ENCODE data around the gene MYL6.
A peak's percentile ranks its signal among the peaks of the same experiment; 100 is the strongest.
"Not testable (repeated sequence)": the region's sequence is repeated elsewhere in the genome, so short reads cannot be mapped to it uniquely, and the experiment has no call there.

The MYL6 gene

DNA sequence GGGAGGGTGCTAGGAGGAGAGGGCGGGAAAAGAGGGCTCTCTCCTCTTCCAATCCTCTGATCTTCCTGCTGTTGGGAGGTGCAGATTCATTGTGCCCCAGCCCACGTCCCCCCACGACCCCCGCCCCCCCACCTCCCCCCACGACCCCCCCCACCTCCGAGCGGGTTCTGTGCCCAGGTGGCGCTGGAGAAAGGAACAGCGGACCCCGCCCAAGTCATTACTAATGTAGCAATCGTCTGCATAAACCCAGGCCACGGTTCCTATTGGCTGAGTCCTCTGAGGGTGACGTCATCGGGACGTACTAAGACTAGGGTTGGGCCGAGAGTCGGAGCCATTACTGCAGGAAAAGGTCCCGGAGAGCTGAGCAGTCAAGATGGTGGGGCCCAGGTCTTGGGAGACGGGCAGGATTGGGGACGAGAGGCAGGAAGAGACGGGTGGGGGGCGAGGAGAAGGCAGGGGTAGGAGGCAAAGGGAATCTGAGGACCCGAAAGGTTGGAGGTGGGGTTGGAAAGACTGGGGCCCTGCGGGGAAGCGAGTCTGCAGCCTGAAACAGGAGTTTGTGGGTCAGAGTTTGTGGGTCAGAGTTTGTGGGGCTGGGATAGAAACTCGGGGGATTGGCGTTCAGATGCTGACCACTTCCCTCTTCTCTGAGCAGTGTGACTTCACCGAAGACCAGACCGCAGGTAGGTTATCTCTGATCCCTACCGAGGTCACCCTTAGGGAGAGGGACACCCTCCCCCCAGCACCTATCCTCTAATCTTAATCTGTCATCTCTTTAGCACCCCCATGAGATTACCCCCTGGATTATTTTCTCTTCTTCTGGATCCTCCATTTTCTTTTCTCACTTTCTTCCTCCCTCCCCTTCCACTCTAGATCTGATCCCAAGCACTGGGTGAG lies at the start of gene MYL6:
Gene MYL6 (plus strand): TSS at position 331 of the 897 bp plus-strand sequence. CDS start 43 bp downstream, at position 374.
- DNase-seq, result peak; percentile 91
- in situ Hi-C loops (cut with MboI; ENCODE audit: low pct_unique_long_range_greater_than_20kb, low sequenced_read_pairs), result no loop called here

DNA sequence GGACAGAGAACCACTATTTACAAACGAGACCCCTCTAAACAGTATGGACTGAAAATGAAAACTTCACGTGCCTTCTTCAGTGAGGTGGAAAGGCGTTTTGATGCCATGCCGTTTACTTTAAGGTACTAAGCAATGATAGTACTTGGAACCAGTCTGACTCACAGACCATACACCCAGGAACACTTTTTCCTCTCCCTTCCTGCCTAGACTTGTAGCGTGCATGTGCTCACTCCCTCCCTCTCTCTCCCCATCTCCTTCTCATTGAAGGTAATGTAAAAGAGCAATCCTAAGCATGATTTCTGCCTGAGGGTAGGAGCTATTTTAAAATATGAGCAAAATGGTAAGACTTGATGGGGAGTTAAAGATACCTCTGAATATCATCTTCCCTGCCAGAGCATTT lies 47.6 kb upstream of the MYL6 start:
- no peak for DNase-seq
- in situ Hi-C loops (cut with MboI; ENCODE audit: low pct_unique_long_range_greater_than_20kb, low sequenced_read_pairs), result no loop called here

DNA sequence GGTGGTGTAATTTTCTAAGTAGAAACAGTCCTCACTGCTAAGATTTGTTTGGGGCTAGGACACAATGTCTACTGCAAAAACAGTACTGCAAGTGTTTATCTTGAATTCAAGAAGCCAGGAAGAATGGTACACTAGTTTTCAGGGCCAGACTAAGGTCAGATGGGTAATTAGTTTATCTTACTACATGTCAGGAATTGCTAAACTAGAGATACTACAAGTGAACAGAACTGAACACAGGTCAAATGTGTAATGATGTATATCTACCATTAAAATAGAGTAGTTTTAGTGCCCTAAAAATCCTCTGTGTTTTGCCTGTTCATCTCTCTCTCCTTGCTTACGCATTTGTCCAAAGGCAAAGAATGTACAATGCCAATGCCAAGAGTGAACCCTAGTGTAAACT lies 44.1 kb upstream of the MYL6 start:
- DNase-seq, result peak; percentile 20
- in situ Hi-C loops (cut with MboI; ENCODE audit: low pct_unique_long_range_greater_than_20kb, low sequenced_read_pairs), result no loop called here

DNA sequence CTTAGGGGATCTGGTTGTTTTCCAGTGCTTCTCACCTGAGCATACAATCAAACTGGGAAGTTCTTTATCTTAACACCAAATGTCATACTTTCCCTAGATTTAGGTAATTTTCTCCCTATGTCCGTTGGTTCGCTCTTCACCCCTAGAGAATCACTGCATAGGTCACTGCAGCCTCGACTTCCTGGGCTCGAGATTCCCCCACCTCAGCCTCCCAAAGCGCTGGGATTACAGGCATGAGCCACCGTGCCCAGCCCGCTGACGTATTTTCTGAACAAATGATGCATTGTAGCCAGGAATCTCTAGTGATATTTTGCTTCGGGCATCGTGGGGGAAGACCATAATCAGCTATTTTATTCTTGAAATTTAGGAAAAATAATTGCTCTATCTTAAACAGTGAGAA lies 42.8 kb upstream of the MYL6 start:
- DNase-seq, result no peak
- in situ Hi-C loops (cut with MboI; ENCODE audit: low pct_unique_long_range_greater_than_20kb, low sequenced_read_pairs), result no loop called here

DNA sequence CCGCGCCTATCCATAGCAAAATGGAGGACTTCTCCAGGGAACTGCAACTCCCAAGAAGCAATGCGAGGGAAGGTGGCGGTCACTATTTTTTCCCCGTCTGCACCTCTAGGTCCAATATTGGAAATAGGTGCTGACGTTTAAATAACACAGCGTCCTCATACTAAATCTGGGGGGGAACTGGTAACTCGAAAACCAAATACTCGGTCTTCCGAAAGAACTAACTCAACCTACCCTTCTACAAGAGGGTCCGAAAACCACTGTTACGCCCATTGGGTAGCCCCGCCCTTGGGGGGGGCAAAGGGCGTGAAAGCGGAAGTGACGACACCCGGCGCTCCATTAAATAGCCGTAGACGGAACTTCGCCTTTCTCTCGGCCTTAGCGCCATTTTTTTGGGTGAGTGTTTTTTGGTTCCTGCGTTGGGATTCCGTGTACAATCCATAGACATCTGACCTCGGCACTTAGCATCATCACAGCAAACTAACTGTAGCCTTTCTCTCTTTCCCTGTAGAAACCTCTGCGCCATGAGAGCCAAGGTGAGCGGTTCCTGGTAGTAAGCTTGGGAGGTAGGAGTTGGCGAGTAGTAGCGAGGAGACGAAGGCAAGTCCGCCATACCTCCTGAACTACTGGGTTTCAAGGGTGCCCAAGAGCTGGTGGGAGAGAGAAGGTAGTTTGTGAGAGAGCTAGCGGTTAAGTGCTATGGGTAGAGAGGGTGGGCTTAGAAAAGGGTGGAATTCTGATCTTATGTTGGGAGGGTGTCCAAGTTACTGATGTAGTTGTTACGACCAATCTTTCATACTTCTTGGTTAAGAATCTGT lies 41.7 kb upstream of the MYL6 start, which contains the start of gene RPL41:
Gene RPL41 (plus strand): TSS at position 367 of the 815 bp plus-strand sequence.
- DNase-seq, result peak; percentile 97
- in situ Hi-C loops (cut with MboI; ENCODE audit: low pct_unique_long_range_greater_than_20kb, low sequenced_read_pairs), result no loop called here

DNA sequence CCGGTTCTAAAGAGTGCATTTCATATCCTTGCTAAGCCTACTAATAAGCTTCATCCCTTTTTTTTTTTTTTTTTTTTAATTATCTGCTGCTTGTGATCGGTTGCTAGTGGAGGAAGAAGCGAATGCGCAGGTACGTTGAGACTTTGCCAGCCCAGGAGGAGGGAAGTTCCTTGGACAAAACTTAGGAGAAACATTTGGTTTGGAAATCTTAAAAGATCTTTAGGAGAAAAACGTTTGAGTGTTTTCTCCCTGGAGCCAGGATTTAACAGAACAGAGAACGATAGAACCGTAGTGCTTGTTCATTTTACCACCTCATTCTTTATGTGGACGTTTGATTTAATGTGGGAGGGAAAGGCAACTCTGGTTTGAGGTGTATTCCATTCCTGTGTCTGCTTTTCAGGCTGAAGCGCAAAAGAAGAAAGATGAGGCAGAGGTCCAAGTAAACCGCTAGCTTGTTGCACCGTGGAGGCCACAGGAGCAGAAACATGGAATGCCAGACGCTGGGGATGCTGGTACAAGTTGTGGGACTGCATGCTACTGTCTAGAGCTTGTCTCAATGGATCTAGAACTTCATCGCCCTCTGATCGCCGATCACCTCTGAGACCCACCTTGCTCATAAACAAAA lies 41.0 kb upstream of the MYL6 start:
- DNase-seq; in situ Hi-C loops (cut with MboI; ENCODE audit: low pct_unique_long_range_greater_than_20kb, low sequenced_read_pairs): not testable (repeated sequence)

DNA sequence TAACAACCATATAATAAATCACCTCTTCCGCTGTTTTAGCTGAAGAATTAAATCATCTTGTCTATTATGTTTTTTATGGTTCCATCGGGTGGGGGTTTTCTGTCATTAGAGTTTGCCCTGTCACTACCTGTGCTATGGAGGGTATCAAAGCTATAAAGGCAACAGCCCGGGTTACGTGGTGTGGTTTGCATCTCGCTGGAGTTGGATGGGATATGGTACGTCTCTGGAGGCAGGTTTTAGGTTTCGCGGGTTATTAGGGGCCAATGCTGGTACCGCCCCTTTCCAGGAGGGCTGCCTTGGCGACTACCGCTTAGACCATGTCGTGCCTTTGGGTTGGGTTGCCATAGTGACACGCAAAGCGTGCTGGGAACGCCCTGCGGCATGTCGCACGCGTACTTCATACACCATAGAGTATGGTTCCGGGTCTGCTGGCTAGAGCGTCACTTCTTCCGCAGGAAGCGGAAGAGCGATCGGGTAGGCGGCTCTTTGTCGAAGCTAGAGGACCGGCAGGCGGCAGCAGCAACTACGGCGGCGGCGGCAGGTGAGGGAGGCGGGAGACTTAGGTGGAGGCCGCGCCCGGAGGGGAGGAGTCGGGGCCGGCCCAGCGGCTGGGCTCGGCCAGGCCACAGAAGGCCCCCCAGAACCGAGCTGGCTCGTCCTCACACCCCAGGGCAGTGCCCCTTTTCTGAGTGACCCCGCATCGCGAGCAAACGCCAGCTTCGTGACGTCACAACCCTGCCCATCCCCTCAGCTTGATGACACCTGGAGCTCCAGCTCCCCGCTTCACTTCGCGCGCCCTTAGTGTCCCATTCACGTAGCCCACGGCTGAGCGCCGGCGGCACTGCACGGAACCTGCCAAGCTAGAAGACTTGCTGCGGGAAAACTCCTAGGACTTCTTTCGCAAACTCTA lies 40.1 kb upstream of the MYL6 start, which contains the start of gene ZC3H10:
Gene ZC3H10 (plus strand): TSS at position 489 of the 910 bp plus-strand sequence. CDS start 2,297 bp downstream, outside the sequence.
- in situ Hi-C loops (cut with MboI; ENCODE audit: low pct_unique_long_range_greater_than_20kb, low sequenced_read_pairs), result no loop called here
- DNase-seq, result peak; percentile 99

DNA sequence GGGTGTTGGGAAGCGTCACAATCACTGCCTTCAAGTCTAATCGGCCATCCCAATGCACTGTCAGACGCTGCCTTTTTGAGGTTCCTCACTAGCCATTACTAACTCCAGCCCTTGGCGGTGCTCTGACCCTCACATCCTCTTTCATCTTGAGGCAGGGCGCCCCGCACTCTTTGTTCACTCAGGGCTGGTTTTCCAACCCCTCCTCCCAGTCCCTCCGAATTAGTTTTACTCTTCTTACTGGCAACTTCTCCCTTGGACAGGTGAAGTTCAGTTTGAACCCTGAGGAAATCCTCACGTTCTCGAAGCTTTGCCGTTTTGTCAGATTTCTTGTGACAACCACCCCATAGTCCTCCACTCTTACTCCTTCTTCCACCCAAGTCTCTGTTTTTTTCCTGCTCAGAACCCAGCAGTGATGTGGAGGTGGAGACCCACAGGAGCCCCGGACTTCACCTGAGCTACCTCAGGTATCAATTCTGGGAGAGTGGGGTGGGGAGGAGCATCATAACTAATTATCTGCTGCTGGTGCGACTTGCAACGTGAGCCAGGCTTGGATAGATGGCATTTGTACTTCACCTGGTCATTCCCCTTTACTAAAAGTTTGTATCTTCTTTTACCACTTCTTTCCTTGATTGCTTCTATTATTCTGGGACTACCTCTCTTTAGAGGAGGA lies 39.3 kb upstream of the MYL6 start:
- in situ Hi-C loops (cut with MboI; ENCODE audit: low pct_unique_long_range_greater_than_20kb, low sequenced_read_pairs), result no loop called here
- DNase-seq, result no peak

DNA sequence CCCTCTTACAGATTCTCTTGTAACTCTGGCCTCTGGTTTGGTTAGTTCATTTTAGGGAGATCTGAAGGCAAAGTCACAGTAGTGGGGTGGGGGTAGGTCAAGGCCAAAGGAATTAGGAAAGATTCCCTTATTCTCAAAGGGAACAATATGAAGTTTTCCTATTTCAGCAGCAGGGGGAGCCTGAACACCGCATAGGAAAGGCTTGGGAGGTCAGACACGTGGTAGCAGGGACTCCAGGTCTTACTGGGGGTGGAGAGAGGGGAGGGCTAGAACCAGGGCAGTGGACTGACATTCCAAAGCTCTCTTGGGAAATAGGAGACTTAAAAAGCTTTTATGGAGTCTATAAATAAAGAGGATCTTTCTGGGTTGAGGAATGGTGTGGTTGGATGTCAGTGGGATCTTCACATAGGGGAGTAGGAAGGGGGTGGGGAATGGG lies 38.8 kb upstream of the MYL6 start:
- DNase-seq, result peak; percentile 75
- in situ Hi-C loops (cut with MboI; ENCODE audit: low pct_unique_long_range_greater_than_20kb, low sequenced_read_pairs), result no loop called here

DNA sequence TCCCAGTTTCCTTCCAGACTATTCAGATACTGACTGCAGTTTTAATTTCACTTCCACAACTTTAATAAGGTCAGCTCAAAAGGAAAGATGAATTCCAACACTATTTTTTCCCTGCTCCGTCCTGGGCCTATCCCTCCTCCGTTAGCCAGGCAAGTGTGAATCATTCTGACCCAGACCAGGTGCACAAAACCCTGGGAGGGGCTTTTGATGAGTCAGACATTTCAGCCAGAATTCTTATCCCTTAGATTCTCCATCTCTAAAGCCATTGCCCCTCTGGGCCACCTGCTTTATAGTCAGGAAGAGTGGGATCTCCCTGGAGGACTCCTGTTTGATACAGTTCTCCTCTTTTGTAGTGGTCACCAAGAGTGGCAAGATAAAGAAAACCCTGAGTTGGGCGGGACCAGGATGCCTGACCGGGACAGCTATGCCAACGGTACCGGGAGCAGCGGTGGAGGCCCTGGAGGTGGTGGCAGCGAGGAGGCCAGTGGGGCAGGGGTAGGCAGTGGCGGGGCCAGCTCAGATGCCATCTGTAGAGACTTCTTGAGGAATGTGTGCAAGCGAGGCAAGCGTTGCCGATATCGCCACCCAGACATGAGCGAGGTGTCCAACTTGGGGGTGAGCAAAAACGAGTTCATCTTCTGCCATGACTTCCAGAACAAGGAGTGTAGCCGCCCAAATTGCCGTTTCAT lies 37.9 kb upstream of the MYL6 start:
- in situ Hi-C loops (cut with MboI; ENCODE audit: low pct_unique_long_range_greater_than_20kb, low sequenced_read_pairs), result no loop called here
- no peak for DNase-seq

DNA sequence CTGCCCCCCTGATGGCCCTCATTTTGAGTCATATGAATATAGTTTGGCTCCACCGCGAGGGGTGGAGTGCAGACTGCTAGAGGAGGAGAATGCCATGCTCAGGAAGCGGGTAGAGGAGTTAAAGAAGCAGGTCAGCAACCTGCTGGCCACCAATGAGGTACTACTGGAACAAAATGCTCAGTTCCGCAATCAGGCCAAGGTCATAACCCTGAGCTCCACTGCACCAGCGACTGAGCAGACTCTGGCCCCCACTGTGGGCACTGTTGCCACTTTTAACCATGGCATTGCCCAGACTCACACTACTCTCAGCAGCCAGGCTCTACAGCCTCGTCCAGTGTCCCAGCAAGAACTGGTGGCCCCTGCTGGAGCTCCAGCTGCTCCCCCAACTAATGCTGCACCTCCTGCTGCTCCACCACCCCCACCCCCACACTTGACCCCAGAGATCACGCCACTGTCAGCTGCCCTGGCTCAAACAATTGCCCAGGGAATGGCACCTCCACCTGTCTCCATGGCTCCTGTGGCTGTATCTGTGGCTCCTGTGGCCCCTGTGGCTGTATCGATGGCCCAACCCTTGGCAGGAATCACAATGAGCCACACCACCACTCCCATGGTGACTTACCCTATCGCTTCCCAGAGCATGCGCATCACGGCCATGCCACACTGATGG lies 36.8 kb upstream of the MYL6 start:
- in situ Hi-C loops (cut with MboI; ENCODE audit: low pct_unique_long_range_greater_than_20kb, low sequenced_read_pairs), result no loop called here
- no peak for DNase-seq

DNA sequence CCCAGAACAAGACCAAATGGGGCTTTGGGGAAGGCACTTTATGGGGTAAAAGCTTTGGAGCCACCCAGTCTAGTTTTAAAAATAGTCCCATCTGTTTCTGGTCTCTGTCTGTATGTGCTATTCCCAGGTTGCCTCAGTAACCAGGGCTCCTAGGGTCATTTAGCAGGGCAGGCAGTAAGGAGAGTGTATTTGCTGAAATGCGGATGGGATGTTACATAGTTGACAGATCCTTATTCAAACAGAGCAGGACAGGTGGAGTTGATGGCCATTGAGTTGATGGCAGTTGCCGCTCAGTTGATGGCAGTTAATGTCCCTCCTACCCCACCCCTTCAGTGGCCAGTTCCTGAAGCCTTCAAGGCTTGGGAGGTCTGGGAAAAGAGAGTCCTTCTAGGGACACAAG lies 35.5 kb upstream of the MYL6 start:
- DNase-seq, result no peak
- in situ Hi-C loops (cut with MboI; ENCODE audit: low pct_unique_long_range_greater_than_20kb, low sequenced_read_pairs), result no loop called here

DNA sequence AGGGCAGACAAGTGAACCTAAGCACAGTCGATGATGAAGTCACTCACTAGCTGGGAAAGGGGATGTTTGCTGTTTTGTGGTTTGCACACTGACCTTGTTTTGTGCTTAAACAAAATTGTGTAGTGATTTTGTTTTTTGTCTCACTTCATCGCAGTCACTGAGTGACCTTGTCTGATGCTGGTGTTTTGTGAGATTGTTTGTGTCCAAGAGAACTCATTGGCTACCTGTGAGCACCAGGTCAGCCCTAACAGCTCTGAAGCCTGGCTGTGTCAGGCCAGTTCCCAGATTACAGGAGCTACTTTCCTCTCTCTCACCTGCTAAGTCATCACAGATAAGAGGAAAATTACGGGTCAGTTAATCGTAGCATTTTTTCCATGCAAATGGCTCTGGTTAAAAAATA lies 34.0 kb upstream of the MYL6 start:
- in situ Hi-C loops (cut with MboI; ENCODE audit: low pct_unique_long_range_greater_than_20kb, low sequenced_read_pairs), result no loop called here
- DNase-seq, result no peak

DNA sequence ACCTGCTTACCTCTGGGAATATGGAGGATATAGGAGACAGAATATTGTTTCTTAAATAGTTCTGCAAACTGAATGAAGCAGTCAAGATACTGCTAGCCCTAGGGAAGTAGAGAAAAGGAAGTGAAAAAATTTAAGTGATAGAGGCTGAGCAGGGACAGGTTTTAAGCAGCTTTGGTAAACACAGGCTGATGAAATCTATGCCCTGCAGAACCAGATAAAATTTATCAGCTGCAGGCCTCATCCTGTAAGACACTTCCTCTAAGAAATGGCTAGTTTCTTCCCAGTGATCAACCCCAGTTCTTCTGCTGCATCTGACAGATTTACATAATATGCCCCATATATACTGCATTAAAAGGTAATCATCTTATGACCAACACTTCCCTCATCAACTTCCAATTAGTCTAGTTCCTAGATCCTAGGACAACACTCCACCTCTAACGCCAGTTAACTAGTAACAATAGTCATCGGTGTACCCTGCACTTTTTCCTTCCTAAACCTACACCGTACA lies 31.4 kb upstream of the MYL6 start:
- in situ Hi-C loops (cut with MboI; ENCODE audit: low pct_unique_long_range_greater_than_20kb, low sequenced_read_pairs), result no loop called here
- peak; percentile 79 for DNase-seq

DNA sequence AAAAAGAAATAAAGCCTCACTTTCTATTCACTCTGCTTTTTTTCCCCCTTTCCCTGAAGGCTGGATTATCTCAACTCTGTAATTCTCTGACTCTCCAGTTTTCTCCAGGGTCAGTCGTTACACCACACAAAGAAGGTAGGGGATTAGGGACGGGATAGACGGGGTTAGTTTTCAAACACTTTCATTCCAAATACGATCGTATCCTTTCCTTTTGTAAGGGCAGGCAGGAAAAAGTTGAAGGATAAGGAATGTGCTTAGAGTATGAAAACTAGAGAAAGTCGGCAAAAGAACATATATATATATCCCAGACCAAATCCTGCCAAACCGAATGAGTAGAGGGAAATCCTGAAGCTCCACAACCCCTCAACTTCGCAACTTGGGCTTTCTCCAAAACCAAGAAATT lies 30.7 kb upstream of the MYL6 start:
- in situ Hi-C loops (cut with MboI; ENCODE audit: low pct_unique_long_range_greater_than_20kb, low sequenced_read_pairs), result no loop called here
- no peak for DNase-seq

DNA sequence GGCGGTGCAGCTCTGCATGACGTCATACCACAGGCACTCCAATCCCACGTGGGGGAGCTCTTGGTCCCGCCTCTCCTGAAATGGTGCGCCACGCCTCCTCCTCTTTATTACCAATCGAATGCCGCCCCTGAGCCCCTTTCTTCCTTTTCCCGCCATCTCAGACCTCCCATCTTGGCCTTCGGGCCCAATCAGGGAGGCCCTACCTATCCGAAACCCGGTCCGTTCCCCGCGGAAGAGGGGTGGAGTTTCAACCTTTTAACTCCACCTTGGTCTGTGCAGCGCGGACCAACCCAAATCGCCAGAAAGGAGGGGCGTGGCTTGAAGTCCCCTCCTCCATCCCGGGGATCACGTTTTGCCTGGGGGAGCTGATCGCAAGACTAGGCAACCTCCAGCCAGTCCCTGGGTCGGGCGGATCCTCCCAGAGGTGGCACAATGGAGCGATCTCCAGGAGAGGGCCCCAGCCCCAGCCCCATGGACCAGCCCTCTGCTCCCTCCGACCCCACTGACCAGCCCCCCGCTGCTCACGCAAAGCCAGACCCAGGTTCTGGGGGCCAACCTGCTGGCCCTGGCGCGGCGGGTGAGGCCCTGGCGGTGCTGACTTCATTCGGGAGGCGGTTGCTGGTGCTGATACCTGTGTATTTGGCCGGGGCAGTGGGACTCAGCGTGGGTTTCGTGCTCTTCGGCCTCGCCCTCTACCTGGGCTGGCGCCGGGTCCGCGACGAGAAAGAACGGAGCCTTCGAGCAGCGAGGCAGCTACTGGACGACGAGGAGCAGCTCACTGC lies 30.1 kb upstream of the MYL6 start, which contains the start of gene ESYT1:
Gene ESYT1 (plus strand): TSS at position 380 of the 782 bp plus-strand sequence. CDS start 53 bp downstream, at position 433.
- in situ Hi-C loops (cut with MboI; ENCODE audit: low pct_unique_long_range_greater_than_20kb, low sequenced_read_pairs), result no loop called here
- peak; percentile 100 for DNase-seq

All from KBM-7 (cell line).